ENCODE data around the gene WDTC1.

DNA sequence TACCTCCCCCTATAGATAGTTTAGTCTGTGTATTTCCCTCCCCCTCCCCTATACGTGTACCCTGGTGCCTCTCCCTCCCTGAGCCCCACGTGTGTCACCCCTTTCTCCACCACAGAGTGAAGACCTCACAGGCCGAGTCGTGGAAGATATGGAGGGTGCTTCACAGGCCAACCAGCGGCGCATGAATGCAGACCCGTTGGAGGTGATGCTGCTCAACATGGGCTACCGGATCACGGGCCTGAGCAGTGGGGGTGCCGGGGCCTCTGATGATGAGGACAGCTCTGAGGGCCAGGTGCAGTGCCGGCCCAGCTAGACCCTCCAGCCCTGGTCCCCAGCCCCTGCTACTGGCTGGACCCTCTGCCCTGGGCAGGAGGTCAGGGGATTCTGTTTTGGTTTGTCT is 71.6 kb downstream of the WDTC1 start:
- no peak for TF ChIP-seq SIN3A (IDR thresholded peaks at IDR 0.05; ENCODE audit: low read depth)
- no peak for TF ChIP-seq JUND (IDR thresholded peaks at IDR 0.05)
- no peak for TF ChIP-seq ZNF274 (IDR thresholded peaks at IDR 0.05; ENCODE audit: low read depth, low read length)
- no peak for TF ChIP-seq POLR2AphosphoS5 (IDR thresholded peaks at IDR 0.05; ENCODE audit: low read depth, low read length)
- TF ChIP-seq, protein P1, sequence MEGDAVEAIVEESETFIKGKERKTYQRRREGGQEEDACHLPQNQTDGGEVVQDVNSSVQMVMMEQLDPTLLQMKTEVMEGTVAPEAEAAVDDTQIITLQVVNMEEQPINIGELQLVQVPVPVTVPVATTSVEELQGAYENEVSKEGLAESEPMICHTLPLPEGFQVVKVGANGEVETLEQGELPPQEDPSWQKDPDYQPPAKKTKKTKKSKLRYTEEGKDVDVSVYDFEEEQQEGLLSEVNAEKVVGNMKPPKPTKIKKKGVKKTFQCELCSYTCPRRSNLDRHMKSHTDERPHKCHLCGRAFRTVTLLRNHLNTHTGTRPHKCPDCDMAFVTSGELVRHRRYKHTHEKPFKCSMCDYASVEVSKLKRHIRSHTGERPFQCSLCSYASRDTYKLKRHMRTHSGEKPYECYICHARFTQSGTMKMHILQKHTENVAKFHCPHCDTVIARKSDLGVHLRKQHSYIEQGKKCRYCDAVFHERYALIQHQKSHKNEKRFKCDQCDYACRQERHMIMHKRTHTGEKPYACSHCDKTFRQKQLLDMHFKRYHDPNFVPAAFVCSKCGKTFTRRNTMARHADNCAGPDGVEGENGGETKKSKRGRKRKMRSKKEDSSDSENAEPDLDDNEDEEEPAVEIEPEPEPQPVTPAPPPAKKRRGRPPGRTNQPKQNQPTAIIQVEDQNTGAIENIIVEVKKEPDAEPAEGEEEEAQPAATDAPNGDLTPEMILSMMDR (IDR thresholded peaks at IDR 0.05 in 2 of 3, conservative IDR thresholded peaks at IDR 0.05 in 1 of 3; ENCODE audit: borderline replicate concordance in 1 of 3, insufficient read depth in 1 of 3, low read depth in 2 of 3, low read length in 2 of 3): no peak
- TF ChIP-seq, protein P2, sequence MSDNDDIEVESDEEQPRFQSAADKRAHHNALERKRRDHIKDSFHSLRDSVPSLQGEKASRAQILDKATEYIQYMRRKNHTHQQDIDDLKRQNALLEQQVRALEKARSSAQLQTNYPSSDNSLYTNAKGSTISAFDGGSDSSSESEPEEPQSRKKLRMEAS (IDR thresholded peaks at IDR 0.05): no peak
- no peak for TF ChIP-seq POLR2A (IDR thresholded peaks at IDR 0.05; ENCODE audit: borderline replicate concordance, extremely low read depth, insufficient read depth, insufficient read length)
- TF ChIP-seq, protein P3, sequence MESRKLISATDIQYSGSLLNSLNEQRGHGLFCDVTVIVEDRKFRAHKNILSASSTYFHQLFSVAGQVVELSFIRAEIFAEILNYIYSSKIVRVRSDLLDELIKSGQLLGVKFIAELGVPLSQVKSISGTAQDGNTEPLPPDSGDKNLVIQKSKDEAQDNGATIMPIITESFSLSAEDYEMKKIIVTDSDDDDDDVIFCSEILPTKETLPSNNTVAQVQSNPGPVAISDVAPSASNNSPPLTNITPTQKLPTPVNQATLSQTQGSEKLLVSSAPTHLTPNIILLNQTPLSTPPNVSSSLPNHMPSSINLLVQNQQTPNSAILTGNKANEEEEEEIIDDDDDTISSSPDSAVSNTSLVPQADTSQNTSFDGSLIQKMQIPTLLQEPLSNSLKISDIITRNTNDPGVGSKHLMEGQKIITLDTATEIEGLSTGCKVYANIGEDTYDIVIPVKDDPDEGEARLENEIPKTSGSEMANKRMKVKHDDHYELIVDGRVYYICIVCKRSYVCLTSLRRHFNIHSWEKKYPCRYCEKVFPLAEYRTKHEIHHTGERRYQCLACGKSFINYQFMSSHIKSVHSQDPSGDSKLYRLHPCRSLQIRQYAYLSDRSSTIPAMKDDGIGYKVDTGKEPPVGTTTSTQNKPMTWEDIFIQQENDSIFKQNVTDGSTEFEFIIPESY (IDR thresholded peaks at IDR 0.05; ENCODE audit: extremely low read depth, insufficient replicate concordance, low read length): no peak
- TF ChIP-seq EZH2 (IDR thresholded peaks at IDR 0.05): no peak
- TF ChIP-seq, protein P4, sequence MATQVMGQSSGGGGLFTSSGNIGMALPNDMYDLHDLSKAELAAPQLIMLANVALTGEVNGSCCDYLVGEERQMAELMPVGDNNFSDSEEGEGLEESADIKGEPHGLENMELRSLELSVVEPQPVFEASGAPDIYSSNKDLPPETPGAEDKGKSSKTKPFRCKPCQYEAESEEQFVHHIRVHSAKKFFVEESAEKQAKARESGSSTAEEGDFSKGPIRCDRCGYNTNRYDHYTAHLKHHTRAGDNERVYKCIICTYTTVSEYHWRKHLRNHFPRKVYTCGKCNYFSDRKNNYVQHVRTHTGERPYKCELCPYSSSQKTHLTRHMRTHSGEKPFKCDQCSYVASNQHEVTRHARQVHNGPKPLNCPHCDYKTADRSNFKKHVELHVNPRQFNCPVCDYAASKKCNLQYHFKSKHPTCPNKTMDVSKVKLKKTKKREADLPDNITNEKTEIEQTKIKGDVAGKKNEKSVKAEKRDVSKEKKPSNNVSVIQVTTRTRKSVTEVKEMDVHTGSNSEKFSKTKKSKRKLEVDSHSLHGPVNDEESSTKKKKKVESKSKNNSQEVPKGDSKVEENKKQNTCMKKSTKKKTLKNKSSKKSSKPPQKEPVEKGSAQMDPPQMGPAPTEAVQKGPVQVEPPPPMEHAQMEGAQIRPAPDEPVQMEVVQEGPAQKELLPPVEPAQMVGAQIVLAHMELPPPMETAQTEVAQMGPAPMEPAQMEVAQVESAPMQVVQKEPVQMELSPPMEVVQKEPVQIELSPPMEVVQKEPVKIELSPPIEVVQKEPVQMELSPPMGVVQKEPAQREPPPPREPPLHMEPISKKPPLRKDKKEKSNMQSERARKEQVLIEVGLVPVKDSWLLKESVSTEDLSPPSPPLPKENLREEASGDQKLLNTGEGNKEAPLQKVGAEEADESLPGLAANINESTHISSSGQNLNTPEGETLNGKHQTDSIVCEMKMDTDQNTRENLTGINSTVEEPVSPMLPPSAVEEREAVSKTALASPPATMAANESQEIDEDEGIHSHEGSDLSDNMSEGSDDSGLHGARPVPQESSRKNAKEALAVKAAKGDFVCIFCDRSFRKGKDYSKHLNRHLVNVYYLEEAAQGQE (IDR thresholded peaks at IDR 0.05; ENCODE audit: low read depth): no peak

Measured in HCT116 (cell line).